ENCODE data around the gene PRRX1.

DNA sequence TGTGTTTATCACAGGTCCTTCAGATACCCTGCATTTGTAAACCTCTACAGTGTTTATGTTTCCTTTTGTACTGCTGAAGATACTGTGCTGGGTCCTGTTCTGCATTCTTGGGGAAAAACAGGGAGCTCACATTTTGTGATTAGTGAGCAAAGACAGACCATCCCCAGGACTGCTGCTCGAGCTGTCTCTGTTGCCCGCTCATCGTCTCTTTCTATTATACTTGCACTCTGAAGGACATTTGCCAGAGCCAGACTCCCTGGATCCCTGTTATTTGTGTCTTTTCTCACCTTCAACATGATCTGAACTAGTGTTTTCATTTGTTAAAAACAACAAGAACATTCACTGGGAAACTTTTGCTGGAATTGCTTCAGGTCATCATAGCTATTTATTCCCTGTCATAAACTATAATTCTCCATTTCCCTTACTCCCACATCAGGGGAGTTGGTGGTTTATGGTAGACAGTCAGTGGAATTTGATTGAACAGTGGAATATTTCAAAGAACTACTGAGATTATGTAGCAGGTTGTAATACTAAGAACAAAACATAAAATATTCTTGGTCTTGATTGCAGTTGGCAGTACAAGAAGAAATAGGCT lies 53.0 kb downstream of the PRRX1 start:
- TF ChIP-seq, protein P1, sequence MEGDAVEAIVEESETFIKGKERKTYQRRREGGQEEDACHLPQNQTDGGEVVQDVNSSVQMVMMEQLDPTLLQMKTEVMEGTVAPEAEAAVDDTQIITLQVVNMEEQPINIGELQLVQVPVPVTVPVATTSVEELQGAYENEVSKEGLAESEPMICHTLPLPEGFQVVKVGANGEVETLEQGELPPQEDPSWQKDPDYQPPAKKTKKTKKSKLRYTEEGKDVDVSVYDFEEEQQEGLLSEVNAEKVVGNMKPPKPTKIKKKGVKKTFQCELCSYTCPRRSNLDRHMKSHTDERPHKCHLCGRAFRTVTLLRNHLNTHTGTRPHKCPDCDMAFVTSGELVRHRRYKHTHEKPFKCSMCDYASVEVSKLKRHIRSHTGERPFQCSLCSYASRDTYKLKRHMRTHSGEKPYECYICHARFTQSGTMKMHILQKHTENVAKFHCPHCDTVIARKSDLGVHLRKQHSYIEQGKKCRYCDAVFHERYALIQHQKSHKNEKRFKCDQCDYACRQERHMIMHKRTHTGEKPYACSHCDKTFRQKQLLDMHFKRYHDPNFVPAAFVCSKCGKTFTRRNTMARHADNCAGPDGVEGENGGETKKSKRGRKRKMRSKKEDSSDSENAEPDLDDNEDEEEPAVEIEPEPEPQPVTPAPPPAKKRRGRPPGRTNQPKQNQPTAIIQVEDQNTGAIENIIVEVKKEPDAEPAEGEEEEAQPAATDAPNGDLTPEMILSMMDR (IDR thresholded peaks at IDR 0.05; ENCODE audit: low read depth, low read length) = no peak
- TF ChIP-seq EZH2phosphoT487 (IDR thresholded peaks at IDR 0.05; ENCODE audit: low read depth) = no peak

All from OCI-LY3 (cell line).